GM12875 (cell line): ENCODE results near the gene ANKH.

Experiments
- H3K4me3 ChIP-seq: one replicate; pipeline ENCODE4 v1.5.1; 2011; ENCODE audit warnings: low read depth, low read length, control low read depth
- CTCF ChIP-seq: IDR thresholded peaks from 2 replicates; pipeline ENCODE4 v1.5.1; 2011; ENCODE audit warnings: low read depth, mild to moderate bottlenecking, control low read depth, inconsistent platforms, low read length, moderate library complexity, borderline replicate concordance; ENCODE audit not compliant: insufficient read depth

ANKH gene

GRCh38 chr5:14834062-14834461 lies 37.5 kb downstream of the ANKH start:
- no peak overlapping the region for H3K4me3 ChIP-seq
- TF ChIP-seq CTCF: no peak

- no peak overlapping the region for H3K4me3 ChIP-seq
These were observed 40.6 kb downstream of the ANKH start for GRCh38 chr5:14831006-14831338.

DNA sequence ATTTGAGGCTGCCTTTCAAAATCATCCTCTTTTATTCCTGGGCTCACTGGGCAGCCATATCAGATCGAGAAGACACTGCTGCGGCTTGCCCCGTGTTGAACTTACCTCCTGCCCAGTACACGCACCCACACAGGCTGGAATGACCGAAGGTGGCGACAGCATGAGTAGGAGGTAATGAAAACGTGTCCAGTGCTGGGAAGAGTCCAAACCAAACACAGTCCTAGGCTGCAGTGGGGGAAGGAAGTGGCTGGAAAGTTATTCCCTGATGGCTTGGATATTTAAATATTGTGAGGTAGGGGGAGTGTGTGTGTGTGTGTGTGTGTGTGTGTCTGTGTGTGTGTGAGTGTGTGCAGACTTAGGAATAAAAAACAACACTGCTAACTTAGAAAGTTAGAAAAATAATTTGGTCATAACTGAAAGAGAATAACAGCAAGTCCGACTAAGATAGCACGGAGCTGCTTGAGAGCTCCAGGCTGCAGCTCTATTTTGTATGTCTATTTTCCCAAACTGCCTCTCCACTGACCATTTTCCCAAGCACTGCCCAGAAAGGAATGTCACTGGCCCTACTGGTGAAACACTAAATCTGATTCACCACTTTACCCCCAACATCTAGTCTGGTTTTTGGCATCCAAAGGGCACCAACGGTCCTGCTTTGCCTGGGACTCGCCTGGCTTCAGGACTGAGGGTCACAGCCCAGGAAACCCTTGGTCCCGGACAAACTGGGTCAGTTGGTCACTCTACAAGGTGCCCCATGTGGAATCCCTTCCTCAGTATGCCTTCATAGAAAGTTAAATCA lies 41.2 kb downstream of the ANKH start:
- TF ChIP-seq CTCF: no peak
- no peak overlapping the region for H3K4me3 ChIP-seq

More at GRCh38 chr5:14831006-14831338, 40.6 kb downstream of the ANKH start:
- no peak for TF ChIP-seq CTCF

GRCh38 chr5:14829396-14829795 lies 42.2 kb downstream of the ANKH start:
- no peak for TF ChIP-seq CTCF
- no peak overlapping the region for H3K4me3 ChIP-seq

GRCh38 chr5:14826714-14827113 lies 44.9 kb downstream of the ANKH start:
- TF ChIP-seq CTCF: no peak
- H3K4me3 ChIP-seq: no peak overlapping the region

DNA sequence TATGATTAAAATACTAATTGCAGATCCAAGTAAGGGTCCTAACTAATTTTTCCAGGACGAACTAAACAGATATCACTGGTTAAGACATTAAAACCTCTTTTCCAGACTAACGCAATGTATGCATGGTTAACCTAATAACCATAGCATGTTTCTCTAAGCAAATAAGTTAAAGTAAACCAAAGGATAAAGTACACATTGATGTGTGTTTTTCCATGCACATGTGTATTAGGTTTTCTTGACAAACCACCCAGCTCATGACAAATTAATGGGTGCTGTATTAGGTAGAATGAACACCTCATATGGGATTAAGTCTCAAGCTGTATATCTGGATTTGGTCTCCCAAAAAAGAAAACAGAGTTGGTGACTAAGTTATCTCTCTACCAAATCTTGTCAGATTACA lies 45.6 kb downstream of the ANKH start:
- TF ChIP-seq CTCF: no peak
- H3K4me3 ChIP-seq: no peak overlapping the region

DNA sequence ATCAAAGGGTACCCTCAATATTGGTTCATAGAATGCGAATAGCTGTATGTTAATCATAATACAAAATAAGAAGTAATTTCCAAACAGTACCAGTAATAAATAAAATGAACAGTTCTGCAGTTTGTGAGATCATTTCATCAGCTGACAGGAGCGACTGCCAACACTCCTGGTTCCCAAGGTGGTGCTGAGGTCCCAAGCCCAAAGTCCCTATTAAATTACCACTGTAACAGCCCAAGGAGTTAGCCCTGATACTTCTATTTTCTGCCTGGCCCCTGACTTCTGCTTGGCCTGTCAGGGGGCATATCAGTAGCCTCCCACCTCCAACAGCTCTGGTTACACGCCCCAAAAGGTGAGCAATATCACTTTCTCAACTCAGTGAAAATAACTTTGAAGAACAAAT lies 47.1 kb downstream of the ANKH start:
- no peak overlapping the region for H3K4me3 ChIP-seq
- no peak for TF ChIP-seq CTCF
